A204.1 (cell line): ENCODE results near the gene MTCH1.

Experiments
- FAIRE-seq: peaks from 2 replicates; lab custom pipeline; 2012; peaks lifted over from hg19 to GRCh38; lab: Jason Lieb, UNC

MTCH1 gene

DNA sequence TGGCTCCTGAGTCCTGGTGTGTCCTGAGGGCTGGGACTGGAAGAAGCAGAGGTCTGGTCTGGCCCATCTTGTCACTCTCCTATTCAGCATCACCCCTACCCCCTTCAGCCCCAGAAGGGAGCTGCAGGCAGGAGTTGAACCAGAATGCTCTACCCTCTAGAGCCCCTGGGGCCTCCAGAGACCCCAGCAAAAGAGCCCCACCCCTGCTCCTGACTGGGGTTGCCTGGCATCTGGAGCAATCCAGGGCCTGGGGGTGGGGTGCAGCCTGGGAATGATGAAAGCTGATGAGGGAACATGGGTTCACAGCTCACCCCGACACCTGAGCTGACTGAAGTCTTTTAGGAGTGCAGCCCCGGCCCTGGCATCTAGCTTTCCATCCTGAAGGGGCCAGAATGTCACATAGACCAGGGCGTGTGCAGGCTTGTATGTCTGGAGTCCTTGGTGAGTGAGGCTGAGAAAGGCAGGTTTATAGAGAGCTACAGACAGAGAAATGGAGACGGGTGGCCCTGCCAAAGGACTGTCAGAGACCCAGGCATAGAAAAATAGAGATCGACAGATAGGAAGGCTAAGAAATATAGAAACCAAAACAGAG lies 31.7 kb upstream of the MTCH1 start:
- FAIRE-seq, result no peak

DNA sequence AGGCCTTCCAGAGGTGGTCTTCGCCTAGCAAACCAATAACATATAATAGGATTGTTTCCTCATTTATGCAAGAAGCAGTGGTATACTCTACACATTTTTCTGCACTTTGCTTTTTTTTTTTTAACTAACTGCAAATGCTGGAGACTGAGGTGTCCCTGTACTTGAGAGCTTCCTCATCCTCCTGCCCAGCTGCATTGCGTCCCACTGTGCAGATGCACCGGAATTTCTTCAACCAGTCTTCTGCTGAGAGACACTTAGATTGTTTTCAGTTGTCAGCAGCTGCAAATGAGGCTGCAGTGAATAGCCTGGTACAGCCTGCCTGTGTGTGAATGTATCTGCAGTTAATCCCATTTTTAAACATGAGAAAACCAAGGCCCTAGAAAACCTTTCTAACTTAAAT lies 31.0 kb upstream of the MTCH1 start:
- FAIRE-seq, result no peak

DNA sequence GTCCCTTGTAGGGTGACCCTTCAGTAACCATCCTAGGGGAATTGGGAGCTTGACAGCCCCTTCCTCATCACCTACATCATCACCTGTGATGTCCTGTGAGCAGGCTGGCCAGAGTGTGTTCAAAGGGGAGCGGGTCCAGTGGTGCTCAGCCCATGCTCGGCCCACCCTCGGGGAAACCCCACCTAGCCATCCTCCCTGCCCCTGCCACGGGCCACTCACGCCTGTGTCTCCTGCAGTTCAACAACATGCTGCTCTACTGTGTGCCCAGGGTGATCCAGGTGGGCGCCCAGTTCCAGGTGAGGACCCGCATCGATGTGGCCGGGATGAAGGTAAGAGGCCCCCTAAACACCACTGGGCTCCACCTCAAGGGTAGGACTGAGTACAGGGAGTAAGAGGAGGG lies 29.5 kb upstream of the MTCH1 start:
- no peak for FAIRE-seq

DNA sequence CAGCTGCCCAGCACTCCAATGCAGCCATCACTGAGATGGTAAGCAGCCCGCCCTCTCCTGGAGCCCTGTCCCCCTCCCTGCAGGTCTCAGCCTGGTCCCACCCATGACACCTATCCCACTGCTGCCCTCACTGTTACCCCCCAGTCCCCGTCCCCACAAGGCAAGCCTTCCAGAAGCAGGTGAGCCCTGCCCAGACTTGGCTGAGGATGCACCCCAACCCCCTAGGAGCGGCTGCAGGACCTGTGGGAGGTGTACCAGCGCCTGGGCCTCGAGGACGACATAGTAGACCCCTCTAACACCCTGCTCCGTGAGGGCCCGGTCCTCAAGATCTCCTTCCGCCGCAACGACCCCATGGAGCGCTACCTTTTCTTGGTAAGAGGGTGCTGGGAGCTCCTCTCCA lies 28.7 kb upstream of the MTCH1 start:
- FAIRE-seq, result no peak

DNA sequence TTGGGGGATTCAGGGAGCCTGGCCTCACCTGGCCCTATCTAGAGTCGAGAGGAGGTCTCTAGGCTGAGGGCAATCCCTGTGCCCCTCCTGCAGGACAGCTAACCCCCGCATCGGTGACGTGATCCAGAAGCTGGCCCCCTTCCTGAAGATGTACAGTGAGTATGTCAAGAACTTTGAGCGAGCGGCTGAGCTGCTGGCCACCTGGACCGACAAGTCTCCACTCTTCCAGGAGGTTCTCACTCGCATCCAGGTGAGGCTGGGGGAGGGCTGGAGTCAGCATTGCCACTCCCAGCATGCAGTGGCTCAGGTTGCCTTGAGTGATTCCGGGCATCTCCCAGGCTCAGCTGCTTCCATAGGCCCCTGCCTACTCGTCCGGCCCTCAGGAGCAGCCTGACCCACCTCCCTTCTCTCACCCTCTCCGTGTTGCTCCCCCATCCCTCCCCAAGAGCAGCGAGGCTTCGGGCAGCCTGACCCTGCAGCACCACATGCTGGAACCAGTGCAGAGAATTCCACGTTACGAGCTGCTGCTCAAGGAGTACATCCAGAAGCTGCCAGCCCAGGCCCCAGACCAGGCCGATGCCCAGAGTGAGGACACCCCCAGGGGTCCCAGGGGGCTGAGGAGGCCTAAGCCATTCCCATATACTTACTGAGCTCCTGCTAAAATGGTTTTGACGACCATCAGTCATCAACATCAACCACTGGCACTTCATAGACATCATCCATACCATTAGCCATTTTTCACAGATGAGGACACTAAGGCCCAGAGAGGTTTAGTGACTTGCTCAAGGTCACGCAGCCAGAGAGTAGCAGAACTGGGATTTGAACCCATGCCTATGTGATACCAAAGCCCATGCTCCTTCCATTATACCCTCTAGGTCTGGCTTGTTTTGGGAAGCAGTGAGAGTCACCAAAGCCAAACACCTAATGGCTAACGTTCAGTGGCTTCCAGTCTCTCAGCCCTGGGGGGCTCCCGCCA lies 27.8 kb upstream of the MTCH1 start:
- FAIRE-seq, result no peak

DNA sequence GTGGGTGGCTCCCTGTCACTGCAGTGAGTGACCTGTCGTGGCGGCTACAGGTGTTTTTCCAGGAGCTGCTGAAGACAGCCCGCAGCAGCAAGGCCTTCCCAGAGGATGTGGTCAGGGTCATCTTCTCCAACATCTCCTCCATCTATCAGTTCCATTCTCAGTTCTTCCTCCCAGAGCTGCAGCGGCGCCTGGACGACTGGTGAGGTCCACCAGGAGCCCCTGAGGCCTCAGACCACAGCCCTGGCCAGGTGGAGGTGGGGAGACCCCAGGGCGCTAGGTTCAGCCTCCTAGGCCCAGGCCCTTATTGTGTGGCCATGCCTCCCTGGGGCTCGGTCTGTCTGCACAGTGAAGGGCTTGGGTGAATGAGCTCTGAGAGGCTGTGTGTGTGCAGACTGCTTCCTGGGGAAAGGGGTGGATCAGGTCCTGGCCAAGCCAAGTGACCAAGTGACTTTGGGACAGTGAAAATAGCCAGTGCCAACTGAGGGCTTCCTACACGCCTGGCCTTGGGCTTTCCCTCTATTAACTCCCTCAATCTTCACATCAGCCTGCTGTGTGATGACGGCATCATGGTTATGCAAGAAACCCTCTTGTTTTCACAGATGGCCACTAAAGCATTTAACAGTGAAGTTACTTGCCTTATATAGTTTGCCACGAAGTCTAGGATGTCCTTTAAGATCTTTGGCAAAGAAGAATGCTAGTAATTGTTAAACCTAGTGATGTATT lies 25.8 kb upstream of the MTCH1 start:
- no peak for FAIRE-seq

DNA sequence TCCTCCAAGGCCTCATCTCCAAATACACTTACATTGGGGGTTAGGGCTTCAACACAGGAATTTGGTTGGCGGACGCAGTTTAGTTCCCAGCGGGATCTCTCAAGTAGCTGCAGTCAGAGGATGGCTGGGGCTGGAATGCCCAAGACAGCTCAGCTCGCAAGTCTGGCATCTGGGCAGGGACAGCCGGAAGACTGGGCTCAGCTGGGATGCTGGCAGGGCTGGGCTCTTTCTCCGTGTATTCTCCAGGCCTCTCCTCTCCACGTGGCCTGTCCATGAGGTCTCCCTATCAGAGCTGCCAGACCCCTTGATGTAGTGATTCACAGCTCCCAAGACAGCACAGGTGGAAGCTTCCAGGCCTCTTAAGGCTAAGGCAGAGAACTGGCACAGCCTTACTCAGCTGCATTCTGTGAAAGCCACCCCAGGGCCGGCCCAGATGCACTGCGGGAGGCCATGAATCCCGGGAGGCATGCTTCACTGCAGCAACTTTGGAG lies 24.5 kb upstream of the MTCH1 start:
- no peak for FAIRE-seq

DNA sequence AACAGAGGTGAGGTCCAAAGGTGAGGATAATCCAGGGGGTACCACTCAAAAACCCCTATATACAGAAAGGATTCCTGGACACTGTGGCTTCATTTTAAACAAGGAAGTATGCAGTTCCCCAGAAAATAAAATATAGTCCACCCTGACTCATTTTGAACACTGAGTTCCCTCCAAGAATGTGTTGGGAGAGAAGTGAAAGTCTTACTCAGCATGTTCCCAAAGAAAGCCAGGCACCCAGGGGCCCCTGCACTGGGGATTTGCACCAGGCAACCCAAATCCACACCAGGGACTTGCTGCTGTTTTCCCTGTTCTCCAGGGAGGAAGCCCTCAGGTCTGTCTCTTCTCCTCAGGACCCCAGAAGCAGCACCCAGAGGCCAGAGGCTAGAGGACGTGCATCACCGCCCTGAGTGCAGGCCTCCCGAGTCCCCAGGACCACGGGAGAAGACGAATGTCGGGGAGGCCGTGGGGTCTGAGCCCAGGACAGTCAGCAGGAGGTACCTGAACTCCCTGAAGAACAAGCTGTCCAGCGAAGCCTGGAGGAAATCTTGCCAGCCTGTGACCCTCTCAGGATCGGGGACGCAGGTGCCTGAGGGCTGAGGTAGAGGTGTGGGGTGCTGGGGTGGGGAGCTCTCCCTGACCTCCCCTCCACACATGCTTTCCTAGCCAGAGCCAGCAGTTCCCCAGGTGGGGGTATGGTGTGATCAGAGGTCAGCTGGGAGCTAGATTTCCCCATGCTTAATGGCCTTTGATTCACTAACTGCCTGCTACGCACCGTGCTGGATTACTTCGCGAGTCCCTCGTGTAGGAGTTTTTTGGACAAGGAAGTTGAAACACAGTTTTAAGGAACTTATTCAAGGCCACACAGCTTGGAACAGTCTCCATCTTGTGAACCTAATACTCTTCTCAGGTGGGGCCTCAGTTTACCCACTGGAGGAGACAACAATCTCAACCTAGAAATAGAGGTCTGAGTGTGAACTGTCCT lies 22.8 kb upstream of the MTCH1 start:
- FAIRE-seq, result no peak

DNA sequence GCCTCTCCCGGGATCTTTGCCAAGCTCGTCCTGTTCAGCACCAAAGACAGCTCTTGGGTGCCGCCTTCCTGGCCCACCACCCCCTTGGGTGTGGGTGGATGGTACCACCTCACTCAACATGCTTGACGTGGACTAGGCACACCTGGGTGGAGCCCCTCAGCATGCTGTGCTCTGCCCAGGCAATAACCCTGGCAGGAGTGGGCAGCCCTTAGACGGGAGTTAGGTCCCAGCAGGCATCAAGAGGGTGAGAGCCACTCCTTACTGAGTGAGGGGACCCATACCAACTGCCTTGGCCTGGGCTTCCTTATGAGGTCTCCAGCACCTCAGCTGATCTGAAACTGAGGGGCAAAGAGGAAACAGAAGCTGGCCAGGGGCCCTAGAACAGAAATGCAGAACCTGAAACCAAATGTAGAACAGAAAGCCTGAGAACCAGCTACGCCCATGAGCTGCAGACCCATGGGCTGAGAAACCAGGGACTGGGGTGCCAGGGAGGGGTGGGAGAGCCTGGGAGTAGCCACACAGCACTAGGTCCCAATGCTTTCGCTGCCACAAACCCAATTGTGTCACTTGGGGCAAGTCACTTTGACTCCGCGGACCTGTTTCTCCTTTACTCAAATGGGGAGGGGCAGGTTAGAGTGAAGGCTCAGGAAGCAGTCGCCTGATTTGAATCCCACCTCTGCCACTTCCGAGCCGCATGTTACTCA lies 21.5 kb upstream of the MTCH1 start:
- no peak for FAIRE-seq

DNA sequence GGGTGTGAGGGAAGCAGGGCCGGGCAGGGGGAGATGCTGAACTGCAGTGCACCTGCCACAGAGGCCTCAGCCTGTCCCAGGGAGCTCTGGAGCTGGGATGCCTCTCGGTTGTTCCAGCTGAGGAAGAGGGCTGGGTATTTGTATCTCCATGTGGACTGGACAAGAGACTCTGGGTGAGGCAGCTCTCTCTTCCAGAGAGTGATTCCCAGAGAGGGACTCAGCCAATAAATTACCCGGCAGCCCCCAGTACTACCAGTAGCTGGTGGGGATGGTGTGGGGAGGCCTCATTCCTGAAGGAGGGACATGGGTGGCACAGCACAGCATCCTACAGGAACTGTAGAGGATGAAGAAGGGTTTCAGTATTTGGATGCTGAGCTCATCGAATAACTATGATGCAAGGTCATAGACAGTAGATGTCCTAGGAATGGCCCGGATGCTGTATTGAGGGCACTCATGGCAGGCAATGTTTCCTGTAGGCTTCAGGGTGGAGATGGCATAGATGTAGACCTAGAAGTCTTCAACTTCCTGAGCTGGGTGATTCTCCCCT lies 20.9 kb upstream of the MTCH1 start:
- FAIRE-seq, result no peak

DNA sequence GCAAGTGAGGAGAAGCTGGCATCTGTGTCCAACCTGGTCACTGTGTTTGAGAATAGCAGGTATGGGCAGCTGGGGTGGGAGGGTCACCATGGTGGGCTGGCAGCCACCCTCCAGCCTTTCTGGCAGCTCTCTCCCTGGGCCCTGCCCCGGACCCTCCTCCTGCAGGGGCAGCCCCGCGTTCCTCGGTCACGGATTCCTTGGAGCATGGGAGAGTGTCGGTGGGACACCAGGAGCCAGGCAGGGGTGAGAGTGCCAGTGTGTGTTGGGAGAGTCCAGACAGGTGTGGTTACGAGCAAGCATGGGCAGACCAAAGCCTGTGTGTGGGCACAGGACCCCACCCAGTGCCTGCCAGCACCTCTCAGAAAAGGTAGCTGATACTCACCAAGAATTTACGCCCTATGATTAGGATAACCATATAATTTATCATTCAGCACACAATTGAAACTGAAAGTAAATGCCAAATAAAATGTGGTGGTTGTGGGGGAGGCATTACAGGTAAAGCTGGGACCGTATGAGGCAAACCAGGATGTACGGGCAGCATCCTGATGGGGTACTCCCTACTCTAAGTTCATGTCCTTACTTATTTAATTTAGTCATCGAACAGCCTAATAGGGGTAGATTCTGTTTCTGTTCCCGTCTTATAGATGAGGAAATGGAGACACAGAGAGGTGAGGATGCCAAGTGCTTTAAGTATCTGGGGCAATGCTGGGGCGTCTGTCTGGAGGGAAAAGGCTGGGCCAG lies 20.0 kb upstream of the MTCH1 start:
- no peak for FAIRE-seq

DNA sequence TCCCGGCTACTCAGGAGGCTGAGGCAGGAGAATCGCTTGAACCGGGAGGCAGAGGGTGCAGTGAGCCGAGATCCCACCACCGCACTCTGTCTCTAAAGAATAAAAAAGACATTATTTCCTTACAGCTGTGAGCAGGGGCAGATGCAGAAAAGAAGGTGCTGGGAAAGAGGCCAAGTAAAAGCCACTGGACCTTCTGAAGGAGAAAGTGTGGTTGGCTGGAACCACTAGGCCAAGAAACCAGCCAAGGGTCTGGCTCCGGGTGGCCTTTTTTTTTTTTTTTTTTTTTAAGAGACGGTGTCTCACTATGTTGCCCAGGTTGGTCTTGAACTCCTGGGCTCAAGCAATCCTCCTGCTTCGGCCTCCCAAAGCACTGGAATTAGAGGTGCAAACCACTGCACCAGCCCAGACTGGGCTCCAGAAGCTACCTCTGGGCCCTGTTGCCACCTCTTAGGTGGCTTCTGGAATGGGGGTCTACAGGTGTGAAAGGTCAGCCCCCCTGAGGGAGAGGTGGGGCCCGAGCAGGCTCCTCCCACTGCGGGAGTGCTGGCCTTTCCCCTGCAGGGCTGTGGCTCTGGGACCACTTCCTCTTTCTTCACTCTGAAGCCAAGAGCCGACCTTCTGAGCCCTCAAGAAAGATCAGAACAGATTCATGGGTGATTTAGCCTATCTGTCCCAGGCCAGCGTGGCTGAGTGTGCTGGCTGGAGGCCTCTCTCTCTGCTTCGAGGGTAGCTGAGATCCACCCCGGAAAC lies 19.2 kb upstream of the MTCH1 start, which contains the start of gene FGD2:
TSS of gene FGD2 (plus strand) at position 595 of the 750 bp plus-strand sequence. CDS start 163 bp downstream, outside the sequence.
- no peak for FAIRE-seq

DNA sequence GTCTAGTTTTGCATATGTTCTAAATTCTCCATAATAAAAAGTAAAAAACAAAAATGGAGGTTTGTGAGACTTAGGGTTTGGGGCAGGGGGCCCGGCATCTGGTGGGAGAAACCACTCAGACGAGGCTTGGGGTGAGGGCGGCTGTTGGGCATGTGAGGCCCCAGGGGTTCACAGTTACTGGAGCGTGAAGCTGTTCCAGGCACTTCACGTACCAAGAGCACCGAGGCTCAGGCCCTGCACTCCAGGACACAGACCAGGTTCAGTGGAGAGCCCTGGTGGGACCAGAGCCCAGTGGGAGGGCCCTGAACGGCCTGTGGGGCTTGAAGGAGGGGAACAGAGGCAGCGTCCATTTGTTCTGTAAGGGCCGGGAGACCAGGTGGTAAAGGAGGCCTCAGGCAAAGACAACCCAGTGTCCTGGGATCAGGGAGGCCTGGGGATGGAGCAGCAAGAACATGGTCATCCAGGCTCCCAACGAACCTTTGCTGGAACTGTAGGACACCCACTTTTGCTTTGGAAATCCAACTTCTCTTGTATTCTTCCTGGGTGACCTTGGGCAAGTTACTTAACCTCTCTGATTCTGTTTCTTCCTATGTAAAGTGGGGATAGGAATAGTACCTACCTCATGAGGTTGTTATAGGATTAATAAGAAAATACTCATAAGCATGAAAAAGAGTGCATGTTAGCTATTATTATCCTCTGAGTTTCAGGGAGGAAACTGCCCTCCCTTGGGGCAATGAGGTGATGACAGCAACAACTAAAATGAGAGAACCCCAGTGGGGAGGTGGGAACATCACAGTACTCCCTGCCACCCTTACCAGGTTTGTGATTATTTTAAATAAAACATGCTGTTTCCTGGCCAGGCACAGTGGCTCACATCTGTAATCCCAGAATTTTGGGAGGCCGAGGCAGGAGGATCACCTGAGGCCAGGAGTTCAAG lies 18.3 kb upstream of the MTCH1 start:
- no peak for FAIRE-seq

DNA sequence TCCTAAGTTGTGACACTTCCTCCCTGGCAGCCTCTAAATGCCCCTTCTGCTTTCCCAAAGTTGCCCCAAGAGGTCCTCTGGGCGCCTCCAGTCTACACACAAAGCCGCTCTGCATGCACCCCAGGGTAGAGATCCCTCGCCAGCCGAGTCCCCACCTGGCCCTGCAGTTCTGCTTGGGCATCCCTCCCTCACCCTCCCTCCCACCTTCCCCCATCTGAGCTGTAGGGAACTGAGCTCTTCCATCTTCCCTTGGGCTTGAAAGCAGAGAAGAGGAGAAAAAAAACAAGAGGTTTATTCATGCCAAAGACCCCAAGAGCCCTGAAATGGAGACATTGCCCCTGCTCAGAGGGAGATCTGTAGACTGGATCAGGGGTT lies 13.7 kb upstream of the MTCH1 start:
- FAIRE-seq, result no peak

DNA sequence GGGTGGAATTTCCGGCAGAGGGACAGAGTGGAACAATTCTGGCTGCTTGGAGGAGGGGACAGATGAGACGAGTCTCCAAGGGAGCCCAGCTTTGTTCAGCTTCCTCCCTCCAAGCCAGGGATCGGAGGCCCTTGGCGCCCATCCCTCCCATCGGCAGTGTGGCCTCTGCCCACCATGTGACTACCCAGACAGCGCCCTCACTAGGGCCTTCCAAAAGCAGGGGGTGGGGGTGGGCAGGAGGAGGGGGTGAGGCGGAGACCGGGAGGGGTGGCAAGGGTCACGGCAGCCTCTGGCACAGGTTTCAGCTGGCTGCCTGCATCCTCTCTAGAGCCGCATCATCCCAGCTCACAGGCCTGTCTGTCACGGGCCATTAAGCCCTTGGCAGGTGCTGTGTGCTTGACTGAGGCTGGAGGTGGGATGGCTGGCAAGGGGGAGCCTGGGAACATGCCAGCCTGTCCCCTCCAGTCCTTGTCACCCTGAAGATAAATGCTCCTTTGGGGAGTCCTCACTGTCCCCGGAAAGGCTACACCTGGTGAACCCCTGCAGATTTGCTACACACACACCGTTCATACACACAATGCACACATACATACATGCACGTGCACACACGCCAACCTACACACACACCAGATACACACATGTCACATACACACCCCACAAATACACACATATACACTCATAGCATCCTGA lies 13.2 kb upstream of the MTCH1 start:
- no peak for FAIRE-seq

DNA sequence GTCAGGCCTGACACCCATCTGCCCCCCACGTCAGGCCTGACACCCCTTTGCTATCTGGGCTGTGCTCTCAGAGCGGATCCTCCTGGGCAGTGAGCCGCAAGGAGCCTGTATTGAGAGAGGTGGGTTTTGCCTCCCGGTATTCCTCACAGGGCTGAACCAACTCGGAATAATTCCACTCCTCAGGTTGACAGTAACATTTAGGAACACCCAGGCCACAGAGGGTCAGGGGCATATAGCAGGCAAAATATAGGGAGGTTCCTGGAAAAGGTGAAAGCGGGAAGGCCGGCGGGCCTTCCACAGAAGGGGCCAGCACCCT lies 12.7 kb upstream of the MTCH1 start:
- FAIRE-seq, result no peak
